ENCODE measurements around the gene OR4Q2.
A peak's percentile ranks its signal among the peaks of the same experiment; 100 is the strongest.
"Not testable (repeated sequence)": the region's sequence is repeated elsewhere in the genome, so short reads cannot be mapped to it uniquely, and the experiment has no call there.

OR4Q2 gene

GRCh38 chr14:20001863-20002262 is at the start of gene OR4Q2:
Gene OR4Q2, plus strand, starts transcription at chr14:20002163.
- no peaks in the 10 kb centered on the region for H3K27me3 Mint-ChIP-seq
- H3K4me1 Mint-ChIP-seq = no peaks in the 10 kb centered on the region
- no peak for ATAC-seq
- H3K4me3 Mint-ChIP-seq = no peak within 1 kb of the TSS
- H3K27ac Mint-ChIP-seq = no peak within 1 kb of the TSS
- no peak for DNase-seq
- no peaks in the 10 kb centered on the region for H3K9me3 Mint-ChIP-seq

- peak; percentile 50 for ATAC-seq
- peaks cover 15% of the 10 kb centered on the region for H3K4me1 Mint-ChIP-seq
- not testable (repeated sequence) for H3K4me3 Mint-ChIP-seq, H3K27ac Mint-ChIP-seq, H3K9me3 Mint-ChIP-seq, DNase-seq, H3K27me3 Mint-ChIP-seq
Measured at GRCh38 chr14:19969735-19970134, 32.2 kb upstream of the OR4Q2 start.

GRCh38 chr14:19974844-19975243 is 27.1 kb upstream of the OR4Q2 start:
- H3K27me3 Mint-ChIP-seq = no peaks in the 10 kb centered on the region
- peaks cover 21% of the 10 kb centered on the region for H3K4me1 Mint-ChIP-seq
- peak overlapping the region; percentile 50 to 79 for H3K27ac Mint-ChIP-seq
- H3K9me3 Mint-ChIP-seq = peaks cover 7 to 13% of the 10 kb centered on the region in 2 donors
- peak overlapping the region in 1 of 2 donors; percentile 17 for H3K4me3 Mint-ChIP-seq
- no peak for DNase-seq
- ATAC-seq = peak; percentile 91

- Mint-ChIP-seq H3K27ac (peak within 1 kb of the TSS; percentile 50 to 79), H3K4me1 (peaks cover 21% of the 10 kb centered on the region)
Measured at GRCh38 chr14:19975291-19975690, 26.7 kb upstream of the OR4Q2 start, which contains the start of gene OR4K15. Gene OR4K15, plus strand, starts transcription at chr14:19975591. Its CDS starts 0 bp downstream, at chr14:19975591.

GRCh38 chr14:19993438-19993837 is 8.5 kb upstream of the OR4Q2 start:
- no peaks in the 10 kb centered on the region for H3K4me1 Mint-ChIP-seq
- ATAC-seq = no peak
- no peak overlapping the region for H3K4me3 Mint-ChIP-seq
- H3K27me3 Mint-ChIP-seq = no peaks in the 10 kb centered on the region
- no peak overlapping the region for H3K27ac Mint-ChIP-seq
- H3K9me3 Mint-ChIP-seq = peaks cover 18 to 31% of the 10 kb centered on the region in 2 donors
- no peak for DNase-seq

More at GRCh38 chr14:19975291-19975690, 26.7 kb upstream of the OR4Q2 start, which contains the start of gene OR4K15:
- H3K9me3 Mint-ChIP-seq = peaks cover 7 to 15% of the 10 kb centered on the region in 2 donors
- ATAC-seq (no peak), DNase-seq (no peak)
- no peaks in the 10 kb centered on the region for H3K27me3 Mint-ChIP-seq
- H3K4me3 Mint-ChIP-seq = peak within 1 kb of the TSS in 1 of 2 donors; percentile 17

GRCh38 chr14:20002319-20002718 is 356 bp downstream of the OR4Q2 start:
- DNase-seq = no peak
- Mint-ChIP-seq H3K4me3 (no peak overlapping the region), H3K27me3 (no peaks in the 10 kb centered on the region), H3K27ac (no peak overlapping the region), H3K9me3 (peaks cover 0 to 4% of the 10 kb centered on the region in 2 donors), H3K4me1 (no peaks in the 10 kb centered on the region)
- ATAC-seq = no peak

- H3K4me1 Mint-ChIP-seq = no peaks in the 10 kb centered on the region
- H3K27ac Mint-ChIP-seq = no peak overlapping the region
- peaks cover 13 to 20% of the 10 kb centered on the region in 2 donors for H3K9me3 Mint-ChIP-seq
- DNase-seq = no peak
- ATAC-seq = no peak
- no peak overlapping the region for H3K4me3 Mint-ChIP-seq
- H3K27me3 Mint-ChIP-seq = no peaks in the 10 kb centered on the region
Measured at GRCh38 chr14:20008156-20008555, 6.2 kb downstream of the OR4Q2 start.

GRCh38 chr14:20019257-20019865 is 17.4 kb downstream of the OR4Q2 start, which contains the start of gene OR4K14:
Gene OR4K14, minus strand, starts transcription at chr14:20019307. Its CDS starts 4,114 bp downstream, at chr14:20015193.
- Mint-ChIP-seq H3K9me3 (peaks cover 3 to 5% of the 10 kb centered on the region in 2 donors), H3K4me3 (no peak within 1 kb of the TSS), H3K27me3 (no peaks in the 10 kb centered on the region), H3K4me1 (no peaks in the 10 kb centered on the region), H3K27ac (no peak within 1 kb of the TSS)
- ATAC-seq (no peak), DNase-seq (no peak)

GRCh38 chr14:20031058-20031457 is 29.1 kb downstream of the OR4Q2 start:
- H3K4me3 Mint-ChIP-seq = no peak overlapping the region
- no peak overlapping the region for H3K27ac Mint-ChIP-seq
- H3K9me3 Mint-ChIP-seq = no peaks in the 10 kb centered on the region
- H3K27me3 Mint-ChIP-seq = no peaks in the 10 kb centered on the region
- DNase-seq (no peak), ATAC-seq (no peak)
- peaks cover 5% of the 10 kb centered on the region for H3K4me1 Mint-ChIP-seq

GRCh38 chr14:20035449-20035848 is 33.5 kb downstream of the OR4Q2 start:
- ATAC-seq (peak; percentile 91), DNase-seq (no peak)
- H3K27me3 Mint-ChIP-seq = no peaks in the 10 kb centered on the region
- H3K4me1 Mint-ChIP-seq = peaks cover 5% of the 10 kb centered on the region
- H3K9me3 Mint-ChIP-seq = peaks cover 0 to 6% of the 10 kb centered on the region in 2 donors
- H3K4me3 Mint-ChIP-seq = peak overlapping the region in 1 of 2 donors; percentile 28
- peak overlapping the region in 1 of 2 donors; percentile 72 for H3K27ac Mint-ChIP-seq

- no peak for DNase-seq
- peaks cover 5% of the 10 kb centered on the region for H3K4me1 Mint-ChIP-seq
- no peak for ATAC-seq
- H3K9me3 Mint-ChIP-seq = peaks cover 0 to 6% of the 10 kb centered on the region in 2 donors
- peak within 1 kb of the TSS in 1 of 2 donors; percentile 28 for H3K4me3 Mint-ChIP-seq
- peak within 1 kb of the TSS in 1 of 2 donors; percentile 72 for H3K27ac Mint-ChIP-seq
- no peaks in the 10 kb centered on the region for H3K27me3 Mint-ChIP-seq
Measured at GRCh38 chr14:20035938-20036337, 34.0 kb downstream of the OR4Q2 start, which contains the start of gene OR4K13. Gene OR4K13, minus strand, starts transcription at chr14:20036038. Its CDS starts 1,280 bp downstream, at chr14:20034758.

- Mint-ChIP-seq H3K4me1 (no peaks in the 10 kb centered on the region), H3K27me3 (peaks cover 4% of the 10 kb centered on the region), H3K4me3 (no peak overlapping the region), H3K27ac (peak overlapping the region in 1 of 2 donors; percentile 7), H3K9me3 (peaks cover 5 to 13% of the 10 kb centered on the region in 2 donors)
- DNase-seq (no peak), ATAC-seq (no peak)
Measured at GRCh38 chr14:20044243-20044642, 42.3 kb downstream of the OR4Q2 start.

GRCh38 chr14:20048202-20048601 is 46.2 kb downstream of the OR4Q2 start:
- DNase-seq = no peak
- no peak overlapping the region for H3K4me3 Mint-ChIP-seq
- no peaks in the 10 kb centered on the region for H3K4me1 Mint-ChIP-seq

More at GRCh38 chr14:20048202-20048601, 46.2 kb downstream of the OR4Q2 start:
- H3K9me3 Mint-ChIP-seq = no peaks in the 10 kb centered on the region
- H3K27ac Mint-ChIP-seq = no peak overlapping the region
- H3K27me3 Mint-ChIP-seq = peaks cover 15% of the 10 kb centered on the region
- no peak for ATAC-seq
